NCI-H510A treated with DMSO at 0.1 percent for 48 hours (cell line): ENCODE measurements around the gene JAK2.
"Not testable (repeated sequence)": the region's sequence is repeated elsewhere in the genome, so short reads cannot be mapped to it uniquely, and the experiment has no call there.

ENCODE experiments used
- DNase-seq: peaks from one replicate; lab custom pipeline; 2025; lab: John Stamatoyannopoulos, UW

JAK2 gene

DNA sequence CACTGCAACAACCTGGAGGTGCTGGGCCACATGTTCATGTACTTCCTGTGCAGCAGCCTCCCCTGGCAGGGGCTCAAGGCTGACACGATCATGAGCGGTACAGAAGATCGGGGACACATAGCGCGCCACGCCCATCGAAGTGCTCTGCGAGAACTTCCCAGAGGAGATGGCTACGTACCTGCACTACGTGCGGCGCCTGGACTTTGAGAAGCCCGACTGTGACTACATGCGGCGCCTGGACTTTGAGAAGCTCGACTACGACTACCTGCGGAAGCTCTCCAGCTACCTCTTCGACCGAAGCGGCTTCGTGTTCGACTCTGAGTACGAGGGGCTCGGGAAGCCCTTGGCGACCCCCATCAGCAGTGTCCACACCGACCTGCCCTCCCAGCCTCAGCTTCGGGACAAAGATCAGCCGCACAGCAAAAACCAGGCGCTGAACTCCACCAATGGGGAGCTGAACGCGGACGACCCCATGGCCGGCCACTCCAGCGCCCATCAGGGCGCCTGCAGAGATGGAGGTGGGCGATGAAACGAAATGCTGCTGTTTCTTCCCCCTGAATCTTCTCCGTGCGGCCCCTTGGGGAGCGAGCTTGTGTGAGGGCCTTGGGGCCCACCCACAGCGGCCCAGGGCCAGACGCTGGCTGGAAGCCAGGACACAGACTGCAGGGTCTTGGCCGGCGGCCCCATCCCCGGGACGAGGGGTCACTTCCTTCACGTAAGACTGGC, 56.5 kb downstream of the JAK2 start:
- no peak for DNase-seq

GRCh38 chr9:5042661-5043178, 57.6 kb downstream of the JAK2 start:
- DNase-seq, result no peak

DNA sequence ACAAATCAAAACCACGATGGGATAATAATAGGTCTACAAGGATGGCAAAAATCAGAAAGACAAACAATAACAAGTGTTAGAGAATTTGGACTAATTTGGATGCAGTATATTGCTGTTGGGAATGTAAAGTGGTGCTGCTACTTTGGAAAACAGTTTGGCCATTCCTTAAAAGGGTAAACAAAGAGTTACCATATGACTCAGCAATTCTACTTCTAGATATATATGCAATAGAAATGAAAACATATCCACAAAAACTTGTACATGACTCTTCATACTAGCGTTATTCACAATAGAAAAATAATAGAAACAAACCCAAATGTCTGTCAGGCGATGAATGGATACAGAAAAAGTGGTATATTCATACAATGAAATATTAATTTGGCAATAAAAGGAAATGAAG, 58.3 kb downstream of the JAK2 start:
- DNase-seq, result no peak

GRCh38 chr9:5044160-5044559, 59.1 kb downstream of the JAK2 start:
- no peak for DNase-seq

GRCh38 chr9:5052838-5053237, 67.8 kb downstream of the JAK2 start:
- no peak for DNase-seq

GRCh38 chr9:5062631-5063030, 77.6 kb downstream of the JAK2 start:
- no peak for DNase-seq

DNA sequence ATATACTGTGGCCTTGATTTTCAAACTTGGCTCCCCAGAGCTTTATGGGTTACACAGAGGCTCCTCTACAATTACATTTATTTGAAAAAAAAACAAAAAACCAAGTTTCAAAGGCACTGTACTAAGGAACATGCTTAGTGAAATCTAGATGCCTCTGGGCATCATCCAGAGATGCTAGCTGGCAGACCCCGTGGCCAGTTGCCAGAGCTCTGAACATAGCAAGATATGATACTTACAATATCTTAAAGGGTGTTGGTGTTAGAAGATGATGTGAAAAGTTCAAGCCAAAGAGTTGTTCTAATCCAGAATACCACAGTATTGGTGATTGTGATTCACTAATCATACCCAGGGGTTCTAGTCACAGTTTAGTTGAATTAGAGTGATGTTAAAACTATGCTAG, 87.8 kb downstream of the JAK2 start:
- no peak for DNase-seq

GRCh38 chr9:5073701-5074100, 88.6 kb downstream of the JAK2 start:
- DNase-seq, result no peak

- no peak for DNase-seq
Measured at GRCh38 chr9:5085993-5086392, 100.9 kb downstream of the JAK2 start.

DNA sequence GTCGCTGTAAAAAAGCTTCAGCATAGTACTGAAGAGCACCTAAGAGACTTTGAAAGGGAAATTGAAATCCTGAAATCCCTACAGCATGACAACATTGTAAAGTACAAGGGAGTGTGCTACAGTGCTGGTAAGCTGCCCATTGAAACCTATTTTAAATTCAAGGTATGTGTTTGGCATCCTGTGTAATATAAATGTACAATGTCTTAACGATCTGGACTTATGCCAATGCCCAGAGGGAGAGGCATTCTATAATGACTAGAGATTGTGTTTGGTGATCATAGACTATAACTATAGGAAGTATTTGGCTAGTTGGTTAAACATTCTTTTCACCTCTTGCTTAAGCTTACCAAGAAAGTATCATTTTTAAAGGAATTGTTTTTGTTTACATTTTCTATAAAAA, 104.7 kb downstream of the JAK2 start:
- DNase-seq, result no peak

DNA sequence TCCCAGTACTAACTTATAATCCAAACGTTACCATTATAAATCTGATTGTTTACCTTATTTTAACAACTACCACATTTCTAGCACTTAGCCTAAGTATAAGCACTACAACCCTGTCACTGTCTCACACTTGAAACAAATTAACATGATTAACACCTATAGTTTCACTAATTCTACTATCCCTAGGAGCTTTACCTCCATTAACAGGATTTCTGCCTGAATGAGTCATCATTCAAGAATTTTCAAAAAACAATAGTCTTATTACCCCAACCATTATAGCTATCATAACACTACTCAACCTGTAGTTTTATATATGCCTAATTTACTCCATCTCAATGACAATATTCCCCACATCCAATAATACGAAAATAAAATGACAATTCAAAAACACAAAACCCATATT, 110.7 kb downstream of the JAK2 start:
- no peak for DNase-seq

DNA sequence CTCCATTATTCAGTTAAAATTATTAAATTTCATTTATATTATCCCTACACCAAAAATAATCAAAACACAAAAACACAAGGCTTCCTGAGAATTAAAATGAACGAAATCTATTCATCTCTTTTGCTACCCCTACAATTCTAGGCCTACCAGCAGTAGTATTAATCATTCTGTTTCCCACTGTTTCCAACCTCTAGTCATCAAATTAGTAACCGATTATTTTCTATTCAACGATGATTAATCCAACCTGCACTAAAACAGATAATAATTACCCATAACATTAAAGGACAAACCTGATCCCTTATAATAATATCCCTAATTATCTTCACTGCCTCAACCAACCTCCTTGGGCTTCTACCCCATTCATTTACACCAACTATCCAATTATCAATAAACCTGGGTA, 114.4 kb downstream of the JAK2 start:
- no peak for DNase-seq

GRCh38 chr9:5101127-5101526, 116.1 kb downstream of the JAK2 start:
- not testable (repeated sequence) for DNase-seq

DNA sequence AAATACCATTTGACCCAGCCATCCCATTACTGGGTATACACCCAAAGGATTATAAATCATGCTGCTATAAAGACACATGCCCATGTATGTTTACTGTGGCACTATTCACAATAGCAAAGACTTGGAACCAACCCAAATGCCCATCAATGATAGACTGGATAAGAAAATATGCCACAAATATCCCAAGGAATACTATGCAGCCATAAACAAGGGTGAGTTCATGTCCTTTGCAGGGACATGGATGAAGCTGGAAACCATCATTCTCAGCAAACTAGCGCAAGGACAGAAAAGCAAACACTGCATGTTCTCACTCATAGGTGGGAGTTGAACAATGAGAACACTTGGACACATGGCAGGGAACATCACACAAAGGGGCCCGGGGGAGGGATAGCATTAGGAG, 121.4 kb downstream of the JAK2 start:
- not testable (repeated sequence) for DNase-seq

DNA sequence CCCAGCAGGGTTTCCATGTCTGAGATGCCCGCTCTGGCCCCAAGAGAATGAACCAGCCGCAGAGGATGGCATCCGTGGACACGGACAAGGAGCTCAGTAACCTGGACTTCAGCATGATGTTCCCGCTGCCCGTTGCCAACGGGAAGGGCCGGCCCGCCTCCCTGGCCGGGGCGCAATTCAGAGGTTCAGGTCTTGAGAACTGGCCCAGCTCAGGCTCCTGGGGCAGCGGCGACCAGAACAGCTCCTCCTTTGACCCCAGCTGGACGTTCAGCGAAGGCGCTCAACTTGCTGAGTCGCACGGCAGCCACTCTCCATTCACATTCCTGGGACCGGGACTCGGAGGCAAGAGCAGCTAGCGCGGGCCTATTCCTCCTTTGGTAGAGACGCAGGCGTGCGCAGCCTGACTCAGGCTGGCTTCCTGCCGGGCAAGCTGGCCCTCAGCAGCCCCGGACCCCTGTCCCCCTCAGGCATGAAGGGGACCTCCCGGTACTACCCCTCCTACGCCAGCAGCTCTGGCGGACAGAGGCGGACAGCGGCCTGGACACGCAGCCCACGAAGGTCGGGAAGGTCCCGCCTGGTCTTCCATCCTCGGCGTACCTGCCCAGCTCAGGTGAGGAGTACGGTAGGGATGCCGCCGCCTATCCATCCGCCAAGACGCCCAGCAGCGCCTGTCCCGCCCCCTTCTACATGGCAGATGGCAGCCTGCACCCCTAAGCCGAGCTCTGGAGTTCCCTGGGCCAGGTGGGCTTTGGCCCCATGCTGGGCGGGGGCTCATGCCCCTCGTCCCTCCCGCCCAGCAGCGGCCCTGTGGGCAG, 126.0 kb downstream of the JAK2 start:
- no peak for DNase-seq

DNA sequence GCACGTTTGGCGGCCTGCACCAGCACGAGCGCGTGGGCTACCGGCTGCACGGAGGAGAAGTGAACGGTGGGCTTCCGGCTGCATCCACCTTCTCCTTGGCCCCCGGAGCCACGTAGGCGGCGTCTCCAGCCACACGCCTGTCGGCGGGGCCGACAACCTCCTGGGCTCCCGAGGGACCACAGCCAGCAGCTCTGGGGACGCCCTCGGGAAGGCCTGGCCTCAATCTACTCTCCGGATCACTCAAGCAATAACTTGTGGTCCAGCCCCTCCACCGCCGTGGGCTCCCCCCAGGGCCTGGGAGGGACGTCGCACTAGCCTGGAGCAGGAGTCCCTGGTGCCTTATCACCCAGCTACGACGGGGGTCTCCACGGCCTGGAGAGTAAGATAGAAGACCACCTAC, 126.6 kb downstream of the JAK2 start:
- no peak for DNase-seq

DNA sequence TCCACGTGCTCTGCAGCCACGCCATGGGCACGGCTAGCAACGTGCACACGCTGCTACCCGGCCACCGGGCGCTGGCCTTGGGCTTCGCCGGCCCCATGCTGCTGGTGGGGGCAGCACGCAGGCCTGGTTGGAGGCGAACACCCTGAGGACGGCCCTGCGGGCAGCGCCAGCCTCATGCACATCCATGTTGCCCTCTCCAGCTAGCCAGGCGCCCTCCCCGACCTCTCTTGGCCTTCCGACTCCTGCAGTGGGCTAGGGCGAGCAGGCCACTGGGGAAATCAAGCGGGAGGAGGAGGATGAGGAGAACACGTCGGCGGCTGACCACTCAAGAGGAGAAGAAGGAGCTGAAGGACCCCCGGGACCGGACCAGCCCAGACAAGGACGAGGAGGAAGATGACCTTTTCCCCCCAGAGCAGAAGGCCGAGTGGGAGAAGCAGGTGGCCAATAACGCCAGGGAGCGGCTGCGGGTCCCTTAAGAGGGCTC, 127.1 kb downstream of the JAK2 start:
- no peak for DNase-seq

- DNase-seq, result no peak
Measured at GRCh38 chr9:5112646-5113045, 127.6 kb downstream of the JAK2 start.

DNA sequence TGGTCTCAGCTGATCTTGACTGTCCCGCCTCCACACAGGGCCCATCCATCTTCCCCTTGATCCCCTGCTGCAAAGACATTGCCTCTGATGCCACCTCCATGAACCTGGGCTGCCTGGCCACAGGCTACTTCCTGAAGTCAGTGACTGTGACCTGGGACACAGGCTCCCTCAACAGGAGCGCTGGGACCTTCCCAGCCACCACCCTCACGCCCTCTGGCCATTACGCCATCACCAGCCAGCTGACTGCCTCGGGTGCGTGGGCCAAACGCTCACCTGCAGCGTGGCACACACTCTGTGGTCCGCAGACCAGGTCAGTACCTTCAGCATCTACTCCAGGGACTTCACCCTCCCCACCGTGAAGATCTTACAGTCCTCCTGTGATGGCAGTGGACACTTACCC, 128.5 kb downstream of the JAK2 start:
- DNase-seq, result no peak

GRCh38 chr9:5113994-5114748, 129.1 kb downstream of the JAK2 start:
- no peak for DNase-seq

DNA sequence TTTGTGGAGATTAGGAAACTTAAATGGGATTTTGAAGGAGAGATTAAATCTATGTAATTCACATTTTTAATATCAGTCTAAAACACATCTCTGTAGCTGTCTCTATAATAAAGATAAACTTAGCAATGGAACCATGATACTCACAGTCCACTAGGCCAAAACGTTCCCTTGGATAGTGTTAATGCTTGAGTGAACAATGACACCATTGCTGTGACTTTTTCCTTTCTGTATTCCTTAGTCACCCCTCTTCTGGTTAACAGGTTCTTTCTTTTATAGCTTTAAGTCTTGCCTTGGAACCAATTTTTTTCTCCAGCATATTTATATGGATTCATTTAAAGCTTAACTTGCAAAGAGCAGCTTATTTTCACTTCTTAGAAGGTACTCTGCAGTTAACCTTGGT, 137.0 kb downstream of the JAK2 start:
- DNase-seq, result no peak

GRCh38 chr9:5122516-5122915, 137.4 kb downstream of the JAK2 start:
- no peak for DNase-seq

- DNase-seq, result no peak
Measured at GRCh38 chr9:5140151-5140550, 155.1 kb downstream of the JAK2 start.
